Transverse colon (tissue), 4 donors: ENCODE data around the gene LPAR2. TPM values are rescaled to one million over a fixed set of nuclear protein-coding genes. Genes with fewer than 3 reads are reported as not detected.

ENCODE experiments used
- DNase-seq: peaks from one replicate; pipeline ENCODE4 v3.0.0-alpha.2; 2019
- H3K27ac ChIP-seq, 4 donors: fragments of 200-600 bp; sonication (generic); 2 replicates each; pipeline ENCODE4 v1.5.1; 2016 to 2018; ENCODE audit warnings: inconsistent platforms in 4 of 4
- H3K27me3 ChIP-seq: fragments of 200-600 bp; sonication (generic); 2 replicates; pipeline ENCODE4 v1.5.1; 2017; ENCODE audit warnings: inconsistent platforms
- H3K36me3 ChIP-seq, 4 donors: fragments of 200-600 bp; sonication (generic); 2 replicates each; pipeline ENCODE4 v1.5.1; 2017 to 2019; ENCODE audit warnings: inconsistent platforms in 4 of 4
- H3K4me1 ChIP-seq, 4 donors: fragments of 200-600 bp; sonication (generic); 2 replicates each; pipeline ENCODE4 v1.5.1; 2017 to 2020; ENCODE audit warnings: inconsistent platforms in 4 of 4
- H3K4me3 ChIP-seq, 4 donors: fragments of 200-600 bp; sonication (generic); 1 replicate in 1 of 4; 2 replicates in 3 of 4; pipeline versions ENCODE4 v1.5.1 to v1.6.1; 2017 to 2019; ENCODE audit warnings: inconsistent platforms in 4 of 4
- H3K9me3 ChIP-seq, 2 donors: fragments of 200-600 bp; sonication (generic); 2 replicates each; pipeline ENCODE4 v1.5.1; 2017 to 2019; ENCODE audit warnings: inconsistent platforms in 2 of 2
- EP300 ChIP-seq: sonication (generic); formaldehyde crosslinking; IDR thresholded peaks from one replicate; pipeline ENCODE4 v1.6.1; 2017; ENCODE audit warnings: antibody characterized with exemption, low read depth
- POLR2A ChIP-seq: fragments of 450-650 bp; IDR thresholded peaks from one replicate; pipeline ENCODE4 v1.6.1; 2016; ENCODE audit warnings: antibody characterized with exemption, mild to moderate bottlenecking, moderate library complexity
- POLR2AphosphoS5 ChIP-seq, 3 donors: sonication (generic); formaldehyde crosslinking; IDR thresholded peaks; one replicate each; pipeline ENCODE4 v1.6.1; 2016; ENCODE audit warnings: antibody characterized with exemption in 3 of 3
- WGBS, 2 donors: methylation state at CpG; one replicate each; pipeline ENCODE4 v1.1.5; 2018; ENCODE audit warnings: low coverage in 1 of 2; 5-methylcytosine and 5-hydroxymethylcytosine counted together
- in situ Hi-C, 4 donors: fragments of 200-750 bp; cut with MboI; loops; one replicate each; pipeline versions ENCODE4 v1.15.0 to v1.15.1; 2017; ENCODE audit warnings: low sequenced_read_pairs in 3 of 4, low pct_ligation_motif_present in 1 of 4, low pct_unique_long_range_greater_than_20kb in 1 of 4
- intact Hi-C: fragments of 100-400 bp; cut with DNase I; formaldehyde crosslinking; loops from one replicate; pipeline ENCODE4 v1.15.1; 2023; ENCODE audit warnings: low total_unique reads
- total RNA-seq, 4 donors: library from RNA; depleted of rRNA; stranded (reverse); fragments of >200 nt; gene quantifications; one replicate each; pipeline ENCODE4 v1.1.0, GENCODE V29; 2016
- TF ChIP-seq, protein P1 (sequence below), 5 experiments: fragments of 200-600 bp in 3 of 5; fragments of 450-650 bp in 2 of 5; sonication (generic) in 3 of 5; IDR thresholded peaks; 1 replicate in 2 of 5; 2 replicates in 3 of 5; pipeline ENCODE4 v1.5.1; 2016 to 2017; ENCODE audit warnings: antibody characterized with exemption in 5 of 5, inconsistent platforms in 3 of 5, mild to moderate bottlenecking in 2 of 5, moderate library complexity in 1 of 5

LPAR2 gene
- total RNA-seq, 4 donors from 2014 or later = 19.2 to 52.5 (median 32.6) TPM

DNA sequence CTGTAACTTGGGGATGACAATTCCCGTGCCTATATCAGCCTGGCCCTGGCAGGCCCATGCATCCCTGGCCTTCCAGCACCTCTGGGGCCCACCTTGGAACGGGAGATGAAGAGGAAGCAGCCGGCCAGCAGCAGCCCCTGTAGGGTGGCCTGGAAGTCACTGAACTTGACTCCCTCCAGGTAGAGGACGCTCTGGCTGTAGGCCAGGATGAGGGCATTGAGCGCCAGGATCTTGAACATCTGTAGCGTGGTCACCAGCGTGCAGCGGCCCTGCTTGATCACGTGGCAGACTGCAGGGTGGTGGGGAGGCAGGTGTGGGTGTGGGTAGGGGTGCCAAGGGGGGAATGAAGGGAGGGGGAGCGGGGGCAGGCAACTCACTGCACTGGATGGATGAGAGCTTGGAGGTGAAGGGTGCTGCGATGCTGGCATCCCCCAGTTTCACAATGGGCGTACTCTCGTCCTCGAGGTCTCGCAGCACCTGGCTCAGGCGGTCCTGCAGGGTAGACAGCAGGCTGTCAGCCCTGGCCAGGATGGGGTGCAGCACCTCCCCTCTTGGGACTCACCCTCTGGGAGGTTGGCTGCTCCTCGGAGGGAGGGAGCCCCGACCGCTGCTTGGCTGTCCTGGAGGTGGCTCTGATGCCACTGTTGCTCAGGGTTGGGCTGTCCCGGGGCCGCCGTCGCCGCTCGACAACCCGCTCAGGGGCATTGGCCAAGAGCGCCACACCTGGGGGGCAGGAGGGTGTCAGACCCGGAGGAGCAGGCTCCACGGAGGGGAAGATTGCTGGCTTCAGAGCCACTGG is 19.2 kb upstream of the LPAR2 start:
- no peaks in the 10 kb centered on the region for H3K27me3 ChIP-seq
- no peak overlapping the region for H3K27ac ChIP-seq
- intact Hi-C loops = loop anchor here (2.0 kb wide), 1 partner anchor 114 kb away; no protein-coding TSS in a partner anchor
- TF ChIP-seq EP300 (no peak), POLR2A (no peak), POLR2AphosphoS5 (IDR thresholded peaks at IDR 0.05) (no peak)
- TF ChIP-seq, protein P1, sequence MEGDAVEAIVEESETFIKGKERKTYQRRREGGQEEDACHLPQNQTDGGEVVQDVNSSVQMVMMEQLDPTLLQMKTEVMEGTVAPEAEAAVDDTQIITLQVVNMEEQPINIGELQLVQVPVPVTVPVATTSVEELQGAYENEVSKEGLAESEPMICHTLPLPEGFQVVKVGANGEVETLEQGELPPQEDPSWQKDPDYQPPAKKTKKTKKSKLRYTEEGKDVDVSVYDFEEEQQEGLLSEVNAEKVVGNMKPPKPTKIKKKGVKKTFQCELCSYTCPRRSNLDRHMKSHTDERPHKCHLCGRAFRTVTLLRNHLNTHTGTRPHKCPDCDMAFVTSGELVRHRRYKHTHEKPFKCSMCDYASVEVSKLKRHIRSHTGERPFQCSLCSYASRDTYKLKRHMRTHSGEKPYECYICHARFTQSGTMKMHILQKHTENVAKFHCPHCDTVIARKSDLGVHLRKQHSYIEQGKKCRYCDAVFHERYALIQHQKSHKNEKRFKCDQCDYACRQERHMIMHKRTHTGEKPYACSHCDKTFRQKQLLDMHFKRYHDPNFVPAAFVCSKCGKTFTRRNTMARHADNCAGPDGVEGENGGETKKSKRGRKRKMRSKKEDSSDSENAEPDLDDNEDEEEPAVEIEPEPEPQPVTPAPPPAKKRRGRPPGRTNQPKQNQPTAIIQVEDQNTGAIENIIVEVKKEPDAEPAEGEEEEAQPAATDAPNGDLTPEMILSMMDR (IDR thresholded peaks at IDR 0.05) = no peak
- peaks cover 0 to 35% (median 11%) of the 10 kb centered on the region in 4 donors for H3K36me3 ChIP-seq
- in situ Hi-C loops = loop anchor here in 3 of 4 donors (10.0 to 25.0 kb wide), 2 partner anchors 110 to 112 kb away; partner anchors contain the start of genes CILP2 (in 3 of the 3) and YJEFN3 (in 1 of the 3)
- H3K9me3 ChIP-seq = no peaks in the 10 kb centered on the region
- no peak overlapping the region for H3K4me3 ChIP-seq
- 88% methylated on average over 14 of the region's 29 CpGs; no CpG with 5 or more reads in 1 of the 2 donors for WGBS, 2 donors
- no peak for DNase-seq
- H3K4me1 ChIP-seq = peaks cover 0 to 9% (median 4%) of the 10 kb centered on the region in 4 donors

- in situ Hi-C loops (loop anchor here in 3 of 4 donors (10.0 to 25.0 kb wide), 2 partner anchors 108 to 111 kb away; partner anchors contain the start of genes CILP2 (in 3 of the 3) and YJEFN3 (in 1 of the 3)), intact Hi-C loops (no loop called here)
- Histone ChIP-seq H3K9me3 (no peaks in the 10 kb centered on the region), H3K36me3 (peaks cover 0 to 25% (median 6%) of the 10 kb centered on the region in 4 donors), H3K4me1 (peaks cover 0 to 10% (median 5%) of the 10 kb centered on the region in 4 donors), H3K4me3 (no peak overlapping the region), H3K27me3 (no peaks in the 10 kb centered on the region), H3K27ac (no peak overlapping the region)
- DNase-seq = no peak
- WGBS, 2 donors = 87% methylated on average over 15 of the region's 17 CpGs; no CpG with 5 or more reads in 1 of the 2 donors
- TF ChIP-seq EP300 = no peak
Measured at GRCh38 chr19:19645233-19645870, 17.3 kb upstream of the LPAR2 start.

GRCh38 chr19:19644054-19644388 is 16.0 kb upstream of the LPAR2 start:
- H3K4me1 ChIP-seq = peaks cover 0 to 10% (median 5%) of the 10 kb centered on the region in 4 donors
- in situ Hi-C loops (loop anchor here (5.0 to 25.0 kb wide), 3 partner anchors 107 to 112 kb away; partner anchors contain the start of genes CILP2 (in 3 of the 4) and YJEFN3 (in 1 of the 4)), intact Hi-C loops (no loop called here)
- DNase-seq = no peak
- H3K4me3 ChIP-seq = peak overlapping the region in 3 of 4 donors; percentile 80 to 86 (median 82)
- peak overlapping the region; percentile 81 to 88 (median 84) for H3K27ac ChIP-seq
- peaks cover 0 to 18% (median 3%) of the 10 kb centered on the region in 4 donors for H3K36me3 ChIP-seq
- 26% methylated on average over 5 of the region's 5 CpGs; no CpG with 5 or more reads in 1 of the 2 donors for WGBS, 2 donors
- no peaks in the 10 kb centered on the region for H3K27me3 ChIP-seq
- TF ChIP-seq, protein P1 (IDR thresholded peaks at IDR 0.05) = peak in 3 of 5 experiments; percentile 0 to 24 (median 2)
- TF ChIP-seq POLR2AphosphoS5 (IDR thresholded peaks at IDR 0.05) = no peak
- no peaks in the 10 kb centered on the region for H3K9me3 ChIP-seq

GRCh38 chr19:19643158-19644053 is 15.4 kb upstream of the LPAR2 start, which contains the start of gene GMIP:
GMIP (minus strand) TSS chr19:19643657; CDS start chr19:19643529, 128 bp downstream.
- in situ Hi-C loops = loop anchor here (5.0 to 25.0 kb wide), 3 partner anchors 106 to 111 kb away; partner anchors contain the start of genes CILP2 (in 3 of the 4) and YJEFN3 (in 1 of the 4)
- Histone ChIP-seq H3K4me3 (peak within 1 kb of the TSS; percentile 38 to 86 (median 81)), H3K36me3 (peaks cover 0 to 17% (median 3%) of the 10 kb centered on the region in 4 donors), H3K27ac (peak within 1 kb of the TSS; percentile 81 to 88 (median 84)), H3K9me3 (no peaks in the 10 kb centered on the region), H3K4me1 (peaks cover 0 to 10% (median 5%) of the 10 kb centered on the region in 4 donors), H3K27me3 (no peaks in the 10 kb centered on the region)
- peak; percentile 91 for DNase-seq
- intact Hi-C loops = no loop called here
- WGBS, 2 donors = 1% methylated on average over 34 of the region's 50 CpGs; no CpG with 5 or more reads in 1 of the 2 donors
- TF ChIP-seq EP300 = no peak
- peak; percentile 4 to 64 (median 38) for TF ChIP-seq POLR2AphosphoS5 (IDR thresholded peaks at IDR 0.05)
- TF ChIP-seq POLR2A = peak; percentile 69
- TF ChIP-seq, protein P1 (IDR thresholded peaks at IDR 0.05) = peak; percentile 90 to 96 (median 93)
